GM21423 (cell line): ENCODE measurements around the gene PKNOX2.

Source experiments
- ATAC-seq: cut with Tn5 transposase; IDR thresholded peaks from one replicate; pipeline ENCODE4 v1.9.1; 2021; ENCODE audit warnings: mild to moderate bottlenecking, moderate library complexity; ENCODE audit not compliant: unreplicated experiment

PKNOX2 gene

GRCh38 chr11:125279676-125280418, 115.3 kb downstream of the PKNOX2 start:
- no peak for ATAC-seq

- ATAC-seq, result no peak
Measured at GRCh38 chr11:125280646-125281045, 116.1 kb downstream of the PKNOX2 start.

DNA sequence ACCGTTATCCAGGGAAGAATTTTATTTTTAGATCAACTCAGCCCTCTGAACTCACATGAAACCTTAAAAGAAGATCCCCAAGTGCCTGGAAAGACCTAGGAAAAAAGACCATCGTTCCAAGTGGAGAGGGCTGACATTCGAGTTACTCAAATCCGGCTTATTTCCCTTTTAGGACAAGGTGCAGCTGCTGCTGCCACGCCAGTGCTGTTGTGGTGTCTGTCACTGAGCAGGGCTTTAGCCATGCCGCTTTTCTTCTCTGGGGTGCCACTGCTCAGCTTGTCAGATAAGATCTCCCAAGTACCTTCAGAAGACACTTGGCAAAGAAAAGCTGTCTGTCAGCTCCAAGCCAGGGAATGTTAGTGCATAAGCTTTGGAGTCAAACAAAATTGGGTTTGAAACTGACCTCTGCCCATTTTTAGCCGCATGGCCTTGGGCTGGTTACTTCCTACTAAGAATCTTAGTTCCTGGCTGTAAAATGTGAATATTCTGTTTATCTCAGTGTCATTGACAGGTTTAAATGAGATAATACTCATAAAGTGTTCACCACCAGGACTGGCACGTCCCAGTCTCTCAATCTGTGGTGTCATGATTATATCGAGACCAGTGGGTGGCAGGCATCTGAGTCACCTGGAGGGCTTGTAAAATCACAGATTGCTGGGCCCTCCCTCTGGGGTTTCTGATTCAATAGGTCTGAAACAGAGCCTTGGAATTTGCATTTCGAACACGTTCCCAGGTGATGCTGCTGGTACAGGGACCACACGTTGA, 117.5 kb downstream of the PKNOX2 start:
- no peak for ATAC-seq

GRCh38 chr11:125282596-125282914, 118.0 kb downstream of the PKNOX2 start:
- ATAC-seq, result no peak

DNA sequence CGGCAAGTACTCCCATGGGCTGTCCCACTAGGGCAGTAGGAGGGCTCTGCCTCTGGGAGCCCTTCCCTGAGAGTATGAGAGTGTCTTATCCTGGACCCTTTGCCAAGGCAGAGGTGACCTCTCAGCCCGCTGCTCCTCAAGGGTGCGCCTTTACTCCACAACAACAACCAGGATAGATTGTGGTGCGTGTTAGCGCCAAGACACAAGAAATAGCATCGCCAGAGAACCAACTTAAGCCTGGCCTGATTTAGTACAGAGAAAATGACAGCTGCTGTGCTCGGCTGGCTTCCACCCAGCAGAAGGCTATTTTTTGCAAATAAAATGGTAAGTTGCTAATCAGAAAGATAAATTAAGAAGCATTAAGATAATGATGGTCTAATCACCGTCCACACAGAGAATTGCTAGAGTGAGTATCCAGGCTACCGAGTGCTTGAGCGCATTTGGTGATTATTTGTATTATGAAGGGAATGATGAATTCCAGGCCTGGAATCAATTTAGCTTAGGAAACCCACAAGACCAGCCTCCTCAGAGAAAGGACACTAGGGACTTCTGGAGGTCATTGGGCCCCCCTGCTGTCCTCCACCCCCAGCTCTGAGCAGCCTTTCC, 119.8 kb downstream of the PKNOX2 start:
- no peak for ATAC-seq

DNA sequence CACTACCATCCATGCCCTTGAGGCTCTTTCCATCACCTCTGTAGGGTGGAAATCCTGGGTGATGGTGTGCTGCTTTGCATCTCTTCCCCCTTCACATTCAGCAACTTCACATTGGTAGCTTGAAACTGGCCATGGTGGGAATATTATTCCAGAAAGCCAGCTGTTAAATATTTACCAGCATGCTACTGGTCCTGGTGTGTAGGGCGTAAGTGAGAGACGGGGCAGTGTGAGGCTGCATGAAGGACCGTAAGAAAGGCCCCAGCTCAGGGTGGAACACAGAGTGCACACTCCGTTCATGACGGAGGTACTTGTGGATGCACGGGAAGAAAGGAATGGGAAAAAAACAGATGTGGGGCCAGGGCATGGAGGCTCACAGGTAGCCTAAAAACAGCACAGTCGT, 121.3 kb downstream of the PKNOX2 start:
- ATAC-seq, result no peak

- ATAC-seq, result no peak
Measured at GRCh38 chr11:125286486-125286885, 121.9 kb downstream of the PKNOX2 start.

DNA sequence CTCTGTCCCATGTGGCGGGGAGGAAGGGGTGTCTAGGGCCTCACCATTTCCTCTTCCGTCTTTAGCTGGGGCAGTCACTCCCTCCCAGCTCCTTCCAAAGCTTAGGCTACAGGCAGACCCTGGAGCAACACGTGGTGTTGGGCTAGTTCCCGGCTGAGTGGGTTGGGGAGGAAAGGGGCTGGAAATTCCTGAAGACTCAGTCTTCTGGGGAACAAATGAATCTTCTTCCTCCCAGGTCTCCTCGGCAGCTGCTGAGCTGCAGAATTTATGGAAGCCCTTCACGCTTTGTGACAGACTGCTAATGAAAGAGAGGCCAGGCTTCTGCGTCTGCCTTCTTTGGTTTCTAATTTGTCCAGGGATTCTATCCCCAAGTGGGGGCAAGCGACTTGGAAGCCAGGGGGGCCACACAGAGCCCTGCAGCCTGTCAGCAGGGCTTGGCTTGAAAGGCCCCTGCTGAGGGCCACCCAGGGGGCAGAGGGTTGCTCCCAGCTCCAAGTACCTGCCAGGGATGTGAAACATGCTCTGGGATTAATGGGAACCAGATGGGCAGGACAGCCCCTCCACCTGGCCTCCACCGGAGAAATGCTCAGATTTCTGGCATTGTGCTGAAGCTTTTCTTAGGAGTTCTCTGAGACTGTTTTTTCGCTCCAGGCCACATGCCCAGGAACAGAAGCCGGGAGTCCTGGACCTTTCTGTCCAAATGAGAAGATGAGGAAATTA, 123.1 kb downstream of the PKNOX2 start:
- ATAC-seq, result no peak

- no peak for ATAC-seq
Measured at GRCh38 chr11:125289419-125290098, 125.0 kb downstream of the PKNOX2 start.

DNA sequence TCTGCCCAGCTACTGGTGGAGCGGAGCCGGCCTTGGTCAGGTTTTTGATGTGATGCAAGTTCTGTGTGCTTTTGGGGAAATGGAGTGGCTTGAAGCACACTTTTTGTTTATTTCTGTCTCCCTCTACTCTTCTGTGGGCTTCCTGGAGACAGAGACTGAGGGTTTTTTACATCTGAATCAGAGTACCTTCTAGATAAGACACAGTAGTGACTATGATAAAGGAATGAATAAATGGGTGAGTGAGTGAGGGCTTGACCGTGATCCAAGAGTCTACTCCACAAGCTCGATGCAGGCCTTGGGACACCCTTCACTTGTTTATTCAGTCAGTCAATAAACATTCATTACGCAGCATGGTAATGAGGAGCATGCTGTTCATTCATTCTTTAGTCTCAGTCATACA, 125.7 kb downstream of the PKNOX2 start:
- ATAC-seq, result no peak

- no peak for ATAC-seq
Measured at GRCh38 chr11:125292100-125292499, 127.5 kb downstream of the PKNOX2 start.

DNA sequence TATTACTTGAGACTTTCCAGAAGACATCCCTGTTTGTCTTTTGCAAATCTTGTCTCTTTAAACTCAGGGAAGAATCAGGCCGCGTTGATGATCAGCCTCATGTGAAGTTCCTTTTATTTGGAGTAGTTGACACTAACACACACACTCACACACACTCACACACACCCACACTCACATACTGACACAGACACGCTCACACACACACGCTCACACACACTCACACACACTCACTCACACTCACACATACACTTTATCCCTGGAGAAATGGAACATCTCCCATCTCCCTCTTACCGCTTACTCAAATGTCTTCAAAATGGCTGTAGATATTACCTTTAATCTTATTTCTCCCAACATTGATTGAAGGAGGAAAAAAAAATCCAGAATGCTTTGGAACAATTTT, 129.0 kb downstream of the PKNOX2 start:
- no peak for ATAC-seq

GRCh38 chr11:125295931-125296330, 131.4 kb downstream of the PKNOX2 start:
- no peak for ATAC-seq

GRCh38 chr11:125297346-125297915, 132.9 kb downstream of the PKNOX2 start:
- ATAC-seq, result no peak

GRCh38 chr11:125299061-125299615, 134.6 kb downstream of the PKNOX2 start:
- no peak for ATAC-seq

DNA sequence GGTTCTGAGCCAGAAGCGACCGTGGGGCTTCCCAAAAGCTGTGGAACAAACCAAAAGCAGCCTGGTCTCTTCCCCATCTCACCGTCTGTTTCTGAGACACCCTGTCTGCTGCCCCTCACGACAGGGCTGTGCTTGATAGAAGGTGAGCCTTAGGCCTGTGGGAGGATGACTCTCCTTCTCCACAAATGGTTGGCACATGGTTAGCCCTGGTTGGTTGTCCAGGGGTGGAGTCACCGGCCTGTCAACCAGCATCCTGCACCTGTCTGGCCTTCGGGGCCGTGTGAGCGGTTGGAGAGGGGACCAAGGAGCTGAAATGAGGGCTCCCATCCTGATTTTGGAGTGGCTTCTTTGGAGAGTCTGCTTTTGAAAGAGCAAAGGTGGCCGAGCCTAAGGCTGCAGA, 135.3 kb downstream of the PKNOX2 start:
- ATAC-seq, result no peak

GRCh38 chr11:125300791-125301218, 136.3 kb downstream of the PKNOX2 start:
- no peak for ATAC-seq

- no peak for ATAC-seq
Measured at GRCh38 chr11:125301346-125301745, 136.8 kb downstream of the PKNOX2 start.

GRCh38 chr11:125303186-125303585, 138.6 kb downstream of the PKNOX2 start:
- no peak for ATAC-seq

DNA sequence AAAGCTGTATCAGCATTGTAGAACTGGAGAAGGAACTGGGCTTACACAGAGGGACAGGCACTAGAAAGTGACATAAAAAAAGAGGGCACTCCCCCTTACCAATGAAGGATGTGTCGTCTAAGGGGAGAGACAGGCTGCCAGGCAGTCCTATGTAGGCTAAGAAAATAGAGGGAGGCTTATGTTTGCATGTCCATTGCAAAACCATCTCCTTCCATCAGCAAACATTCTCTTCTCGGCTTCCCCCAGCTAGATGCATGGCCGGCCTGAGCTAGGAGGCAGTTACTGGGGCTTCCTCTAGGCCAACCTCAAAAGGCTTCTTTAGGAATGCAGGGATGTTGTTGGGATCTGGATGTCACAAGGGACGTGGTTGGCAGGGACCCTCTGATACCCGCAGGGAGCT, 139.1 kb downstream of the PKNOX2 start:
- ATAC-seq, result no peak
